Measurements from ENCODE around the gene ARHGEF28. TPM values are rescaled to one million over a fixed set of nuclear protein-coding genes. Genes with fewer than 3 reads are reported as not detected.

ARHGEF28 gene
- total RNA-seq, 3 donors from 2014 or later (not counting 1 experiment from before 2014, with no cell fraction given): 2.3 to 7.1 (median 5.8) TPM

- Histone ChIP-seq H3K36me3 (ENCODE audit: control insufficient read depth, insufficient read depth, low read length) (no peaks in the 10 kb centered on the region), H3K4me3 (ENCODE audit: low read length) (no peak overlapping the region), H3K9me3 (ENCODE audit: control insufficient read depth, insufficient read depth, low read length) (no peaks in the 10 kb centered on the region), H3K4me1 (ENCODE audit: control insufficient read depth, insufficient read depth, low read length) (peaks cover 20% of the 10 kb centered on the region), H3K27ac (ENCODE audit: low read length) (no peak overlapping the region), H3K27me3 (ENCODE audit: control insufficient read depth, insufficient read depth, low read length) (no peaks in the 10 kb centered on the region)
- intact Hi-C loops (cut with micrococcal nuclease): no loop called here
- Mint-ChIP-seq H3K9me3 (no peaks in the 10 kb centered on the region), H3K4me1 (peaks cover 32 to 38% of the 10 kb centered on the region in 2 donors), H3K36me3 (no peaks in the 10 kb centered on the region), H3K4me3 (no peak overlapping the region), H3K27ac (no peak overlapping the region), H3K27me3 (ENCODE audit: low read depth in 2 of 2) (no peaks in the 10 kb centered on the region)
- 83% methylated on average over 1 of the region's 3 CpGs for WGBS (ENCODE audit: insufficient coverage)
- DNase-seq (no peak), ATAC-seq (no peak)
- no peak for TF ChIP-seq CTCF (IDR thresholded peaks at IDR 0.05)
Measured at GRCh38 chr5:73670731-73671130, 44.7 kb downstream of the ARHGEF28 start.

GRCh38 chr5:73672132-73672531 lies 46.1 kb downstream of the ARHGEF28 start:
- peaks cover 18 to 24% of the 10 kb centered on the region in 2 donors for H3K4me1 Mint-ChIP-seq
- TF ChIP-seq CTCF (IDR thresholded peaks at IDR 0.05): no peak
- WGBS (ENCODE audit: insufficient coverage): 86% methylated on average over 2 of the region's 2 CpGs
- no peaks in the 10 kb centered on the region for H3K9me3 ChIP-seq (ENCODE audit: control insufficient read depth, insufficient read depth, low read length)
- no peaks in the 10 kb centered on the region for H3K36me3 Mint-ChIP-seq
- no peak for ATAC-seq
- no peak overlapping the region for H3K27ac ChIP-seq (ENCODE audit: low read length)
- no peaks in the 10 kb centered on the region for H3K27me3 ChIP-seq (ENCODE audit: control insufficient read depth, insufficient read depth, low read length)
- H3K4me3 Mint-ChIP-seq: no peak overlapping the region
- no peaks in the 10 kb centered on the region for H3K9me3 Mint-ChIP-seq
- no peak overlapping the region for H3K4me3 ChIP-seq (ENCODE audit: low read length)
- H3K27me3 Mint-ChIP-seq (ENCODE audit: low read depth in 2 of 2): no peaks in the 10 kb centered on the region
- no peak for DNase-seq
- intact Hi-C loops (cut with micrococcal nuclease): no loop called here
- no peak overlapping the region for H3K27ac Mint-ChIP-seq
- H3K4me1 ChIP-seq (ENCODE audit: control insufficient read depth, insufficient read depth, low read length): peaks cover 8% of the 10 kb centered on the region
- H3K36me3 ChIP-seq (ENCODE audit: control insufficient read depth, insufficient read depth, low read length): no peaks in the 10 kb centered on the region

GRCh38 chr5:73673161-73673591 lies 47.2 kb downstream of the ARHGEF28 start:
- no peak overlapping the region for H3K4me3 ChIP-seq (ENCODE audit: low read length)
- H3K36me3 ChIP-seq (ENCODE audit: control insufficient read depth, insufficient read depth, low read length): no peaks in the 10 kb centered on the region
- H3K4me1 ChIP-seq (ENCODE audit: control insufficient read depth, insufficient read depth, low read length): peaks cover 2% of the 10 kb centered on the region
- H3K36me3 Mint-ChIP-seq: no peaks in the 10 kb centered on the region
- no peak for TF ChIP-seq CTCF (IDR thresholded peaks at IDR 0.05)
- no peak overlapping the region for H3K27ac ChIP-seq (ENCODE audit: low read length)
- intact Hi-C loops (cut with micrococcal nuclease): no loop called here
- H3K9me3 ChIP-seq (ENCODE audit: control insufficient read depth, insufficient read depth, low read length): no peaks in the 10 kb centered on the region
- H3K27me3 ChIP-seq (ENCODE audit: control insufficient read depth, insufficient read depth, low read length): no peaks in the 10 kb centered on the region
- H3K27me3 Mint-ChIP-seq (ENCODE audit: low read depth in 2 of 2): no peaks in the 10 kb centered on the region
- ATAC-seq (no peak), DNase-seq (no peak)
- H3K4me1 Mint-ChIP-seq: peaks cover 8 to 13% of the 10 kb centered on the region in 2 donors
- no peak overlapping the region for H3K27ac Mint-ChIP-seq
- H3K4me3 Mint-ChIP-seq: no peak overlapping the region
- H3K9me3 Mint-ChIP-seq: no peaks in the 10 kb centered on the region

GRCh38 chr5:73674669-73675004 lies 48.6 kb downstream of the ARHGEF28 start:
- no peaks in the 10 kb centered on the region for H3K27me3 Mint-ChIP-seq (ENCODE audit: low read depth in 2 of 2)
- 100% methylated on average over 1 of the region's 2 CpGs for WGBS (ENCODE audit: insufficient coverage)
- H3K4me1 ChIP-seq (ENCODE audit: control insufficient read depth, insufficient read depth, low read length): no peaks in the 10 kb centered on the region
- H3K4me1 Mint-ChIP-seq: no peaks in the 10 kb centered on the region
- H3K4me3 Mint-ChIP-seq: no peak overlapping the region
- no peak overlapping the region for H3K4me3 ChIP-seq (ENCODE audit: low read length)
- no peaks in the 10 kb centered on the region for H3K36me3 Mint-ChIP-seq
- H3K27me3 ChIP-seq (ENCODE audit: control insufficient read depth, insufficient read depth, low read length): no peaks in the 10 kb centered on the region
- ATAC-seq (no peak), DNase-seq (no peak)
- no peaks in the 10 kb centered on the region for H3K36me3 ChIP-seq (ENCODE audit: control insufficient read depth, insufficient read depth, low read length)
- no peak overlapping the region for H3K27ac Mint-ChIP-seq
- no peaks in the 10 kb centered on the region for H3K9me3 Mint-ChIP-seq
- no peaks in the 10 kb centered on the region for H3K9me3 ChIP-seq (ENCODE audit: control insufficient read depth, insufficient read depth, low read length)
- TF ChIP-seq CTCF (IDR thresholded peaks at IDR 0.05): no peak
- intact Hi-C loops (cut with micrococcal nuclease): no loop called here
- no peak overlapping the region for H3K27ac ChIP-seq (ENCODE audit: low read length)
